DOHH2 (cell line): Measurements from ENCODE around the gene ZRANB1.

Experiments
- CTCF ChIP-seq: fragments of 200-600 bp; sonication (generic); IDR thresholded peaks from one replicate; pipeline ENCODE4 v1.5.1; 2014; ENCODE audit warnings: antibody characterized with exemption, mild to moderate bottlenecking, low read depth, low read length; ENCODE audit not compliant: poor library complexity, severe bottlenecking
- EZH2phosphoT487 ChIP-seq: fragments of 200-600 bp; sonication (generic); IDR thresholded peaks from 2 replicates; pipeline ENCODE4 v1.6.1; 2017; ENCODE audit warnings: borderline replicate concordance, mild to moderate bottlenecking, antibody characterized with exemption, low read length, moderate library complexity, mixed read lengths

- TF ChIP-seq CTCF (no peak), EZH2phosphoT487 (no peak)
Observed at GRCh38 chr10:124904796-124905195, 37.1 kb upstream of the ZRANB1 start.
